Neural crest cell (in vitro differentiated cells): ENCODE measurements around the gene HOXB4. TPM values are rescaled to one million over a fixed set of nuclear protein-coding genes. Genes with fewer than 3 reads are reported as not detected.
A peak's percentile ranks its signal among the peaks of the same experiment; 100 is the strongest.

Experiments
- DNase-seq: peaks from one replicate; pipeline ENCODE4 v3.0.0; 2021; ENCODE audit warnings: low read depth, mixed read lengths, low spot score
- H3K27ac Mint-ChIP-seq: one replicate; pipeline ENCODE4 v1.8.0; 2021; ENCODE audit warnings: mild to moderate bottlenecking, mixed read lengths; ENCODE audit not compliant: unreplicated experiment
- H3K27me3 Mint-ChIP-seq: 2 replicates; pipeline ENCODE4 v1.8.0; 2021; ENCODE audit warnings: low read depth, mild to moderate bottlenecking, mixed read lengths
- H3K36me3 Mint-ChIP-seq: 2 replicates; pipeline ENCODE4 v1.8.0; 2021; ENCODE audit warnings: low read depth, mild to moderate bottlenecking, mixed read lengths
- H3K4me1 Mint-ChIP-seq: 2 replicates; pipeline ENCODE4 v1.8.0; 2021; ENCODE audit warnings: mixed read lengths
- H3K4me3 Mint-ChIP-seq: one replicate; pipeline ENCODE4 v1.8.0; 2021; ENCODE audit warnings: mild to moderate bottlenecking, mixed read lengths
- H3K9me3 Mint-ChIP-seq: 2 replicates; pipeline ENCODE4 v1.8.0; 2021; ENCODE audit warnings: mixed read lengths
- total RNA-seq: library from RNA; stranded (reverse); gene quantifications from 2 replicates; pipeline ENCODE4 v1.2.1, GENCODE V29; 2021
- TF ChIP-seq, protein P1 (sequence below): fragments of 200-600 bp; sonication (generic); conservative IDR thresholded peaks from 2 replicates; pipeline ENCODE4 v1.5.0; 2021; ENCODE audit warnings: antibody characterized with exemption, mild to moderate bottlenecking

The HOXB4 gene
- total RNA-seq, 1 donor from 2014 or later: 5.0 TPM

DNA sequence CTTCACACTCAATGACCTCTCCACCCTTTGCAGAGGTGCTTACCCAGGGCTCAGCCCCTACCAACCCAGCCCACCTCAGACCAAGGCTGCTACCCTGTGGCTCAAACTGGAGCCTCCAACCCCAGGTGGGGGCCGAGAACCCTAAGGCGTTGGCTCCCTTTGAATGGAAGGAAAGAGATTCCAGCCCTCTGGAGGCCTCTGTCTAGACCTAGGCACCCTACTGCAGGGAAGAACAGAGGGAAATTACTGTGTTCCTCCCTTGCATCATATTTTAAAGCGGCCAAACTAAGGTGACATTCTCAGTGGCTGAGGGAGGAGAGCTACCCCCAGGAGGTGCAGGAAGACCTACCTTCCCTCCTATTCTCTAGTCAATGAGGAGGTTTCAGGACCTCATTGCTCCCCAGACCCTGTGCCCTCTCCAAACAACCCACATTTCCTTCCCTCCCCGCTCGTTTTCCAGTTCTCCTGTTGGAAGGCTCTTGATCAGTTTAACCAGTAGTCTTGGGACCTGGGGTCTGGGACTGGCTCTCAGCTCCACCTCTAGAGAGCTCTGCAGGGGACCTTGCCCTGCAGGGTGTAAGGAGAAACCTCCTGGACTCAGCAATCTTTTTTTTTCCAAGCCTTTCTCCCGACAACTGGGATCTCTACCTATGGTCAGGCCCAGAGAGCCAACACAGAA, 42.5 kb upstream of the HOXB4 start:
- H3K9me3 Mint-ChIP-seq: no peaks in the 10 kb centered on the region
- H3K36me3 Mint-ChIP-seq: peaks cover 10% of the 10 kb centered on the region
- H3K4me1 Mint-ChIP-seq: peaks cover 9% of the 10 kb centered on the region
- H3K27ac Mint-ChIP-seq: no peak overlapping the region
- DNase-seq: no peak
- peak overlapping the region; percentile 86 for H3K4me3 Mint-ChIP-seq
- TF ChIP-seq, protein P1, sequence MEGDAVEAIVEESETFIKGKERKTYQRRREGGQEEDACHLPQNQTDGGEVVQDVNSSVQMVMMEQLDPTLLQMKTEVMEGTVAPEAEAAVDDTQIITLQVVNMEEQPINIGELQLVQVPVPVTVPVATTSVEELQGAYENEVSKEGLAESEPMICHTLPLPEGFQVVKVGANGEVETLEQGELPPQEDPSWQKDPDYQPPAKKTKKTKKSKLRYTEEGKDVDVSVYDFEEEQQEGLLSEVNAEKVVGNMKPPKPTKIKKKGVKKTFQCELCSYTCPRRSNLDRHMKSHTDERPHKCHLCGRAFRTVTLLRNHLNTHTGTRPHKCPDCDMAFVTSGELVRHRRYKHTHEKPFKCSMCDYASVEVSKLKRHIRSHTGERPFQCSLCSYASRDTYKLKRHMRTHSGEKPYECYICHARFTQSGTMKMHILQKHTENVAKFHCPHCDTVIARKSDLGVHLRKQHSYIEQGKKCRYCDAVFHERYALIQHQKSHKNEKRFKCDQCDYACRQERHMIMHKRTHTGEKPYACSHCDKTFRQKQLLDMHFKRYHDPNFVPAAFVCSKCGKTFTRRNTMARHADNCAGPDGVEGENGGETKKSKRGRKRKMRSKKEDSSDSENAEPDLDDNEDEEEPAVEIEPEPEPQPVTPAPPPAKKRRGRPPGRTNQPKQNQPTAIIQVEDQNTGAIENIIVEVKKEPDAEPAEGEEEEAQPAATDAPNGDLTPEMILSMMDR: no peak
- peaks cover 100% of the 10 kb centered on the region for H3K27me3 Mint-ChIP-seq

DNA sequence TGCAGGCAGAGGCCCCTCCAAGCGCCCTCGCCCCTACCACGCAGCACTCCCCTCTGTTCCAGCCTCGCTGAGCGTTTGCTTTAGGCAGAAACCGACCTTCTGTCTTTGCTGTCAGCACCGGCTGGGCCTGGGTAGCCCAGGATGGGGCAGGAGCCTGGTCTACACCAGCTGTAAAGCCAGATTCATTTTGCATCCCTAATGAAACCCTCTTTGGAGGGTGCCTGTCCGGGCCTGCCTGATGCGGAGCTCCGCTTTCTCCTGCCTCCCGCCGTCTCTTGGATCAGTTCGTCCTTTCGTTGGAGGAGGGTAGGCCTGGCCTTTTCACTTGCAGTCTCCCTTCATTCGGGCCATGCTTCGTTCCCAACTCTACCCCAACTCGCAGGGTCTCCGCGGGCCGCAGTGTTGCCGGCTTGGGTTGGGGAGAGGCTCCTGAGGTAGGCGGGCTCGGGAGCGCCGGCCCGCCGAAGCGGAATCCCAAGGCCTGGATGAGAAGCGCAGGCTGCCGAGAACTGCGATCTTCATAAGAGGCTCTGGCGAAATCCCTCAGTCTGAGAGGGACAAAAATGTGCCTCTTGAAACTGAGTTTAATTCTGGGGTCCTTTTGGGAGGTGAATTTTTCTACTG, 41.8 kb upstream of the HOXB4 start:
- Mint-ChIP-seq H3K4me3 (peak overlapping the region; percentile 86), H3K4me1 (peaks cover 9% of the 10 kb centered on the region), H3K27me3 (peaks cover 100% of the 10 kb centered on the region), H3K27ac (no peak overlapping the region), H3K9me3 (no peaks in the 10 kb centered on the region), H3K36me3 (peaks cover 10% of the 10 kb centered on the region)
- no peak for DNase-seq
- TF ChIP-seq, protein P1: no peak

DNA sequence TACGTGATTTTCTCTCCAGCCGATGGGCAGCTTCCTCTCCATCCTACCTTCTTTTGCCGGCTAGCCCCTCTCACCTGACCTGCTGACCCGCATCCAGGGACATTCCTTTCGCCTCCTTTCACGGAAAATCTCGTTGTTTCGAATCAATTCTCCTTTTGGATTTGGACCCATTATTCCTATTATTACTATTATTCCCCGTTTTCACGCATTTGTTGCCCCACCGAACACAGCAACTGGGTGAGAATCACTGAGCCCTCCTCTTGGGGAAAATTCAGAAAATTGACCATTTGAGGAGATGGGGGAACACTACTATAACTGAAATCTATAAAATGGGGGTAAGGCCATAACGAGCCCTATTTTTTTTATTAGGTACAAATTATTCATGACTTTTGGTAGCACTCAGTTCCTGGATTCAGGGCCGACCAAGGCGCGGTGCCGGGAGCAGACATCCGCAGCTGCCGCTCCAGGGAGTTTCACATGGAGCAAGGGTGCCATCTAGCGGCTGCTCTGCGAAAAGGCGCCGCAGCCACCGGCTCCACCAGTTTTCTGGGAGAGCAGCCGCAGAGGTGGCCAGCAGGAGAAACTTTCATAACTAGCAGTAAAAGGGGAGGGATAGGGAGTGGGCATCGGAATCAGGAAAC, 40.2 kb upstream of the HOXB4 start:
- peak overlapping the region; percentile 97 for H3K27ac Mint-ChIP-seq
- peak overlapping the region; percentile 88 for H3K4me3 Mint-ChIP-seq
- peak; percentile 96 for DNase-seq
- TF ChIP-seq, protein P1: peak; percentile 100
- no peaks in the 10 kb centered on the region for H3K9me3 Mint-ChIP-seq
- peaks cover 100% of the 10 kb centered on the region for H3K27me3 Mint-ChIP-seq
- peaks cover 9% of the 10 kb centered on the region for H3K4me1 Mint-ChIP-seq
- H3K36me3 Mint-ChIP-seq: peaks cover 12% of the 10 kb centered on the region

DNA sequence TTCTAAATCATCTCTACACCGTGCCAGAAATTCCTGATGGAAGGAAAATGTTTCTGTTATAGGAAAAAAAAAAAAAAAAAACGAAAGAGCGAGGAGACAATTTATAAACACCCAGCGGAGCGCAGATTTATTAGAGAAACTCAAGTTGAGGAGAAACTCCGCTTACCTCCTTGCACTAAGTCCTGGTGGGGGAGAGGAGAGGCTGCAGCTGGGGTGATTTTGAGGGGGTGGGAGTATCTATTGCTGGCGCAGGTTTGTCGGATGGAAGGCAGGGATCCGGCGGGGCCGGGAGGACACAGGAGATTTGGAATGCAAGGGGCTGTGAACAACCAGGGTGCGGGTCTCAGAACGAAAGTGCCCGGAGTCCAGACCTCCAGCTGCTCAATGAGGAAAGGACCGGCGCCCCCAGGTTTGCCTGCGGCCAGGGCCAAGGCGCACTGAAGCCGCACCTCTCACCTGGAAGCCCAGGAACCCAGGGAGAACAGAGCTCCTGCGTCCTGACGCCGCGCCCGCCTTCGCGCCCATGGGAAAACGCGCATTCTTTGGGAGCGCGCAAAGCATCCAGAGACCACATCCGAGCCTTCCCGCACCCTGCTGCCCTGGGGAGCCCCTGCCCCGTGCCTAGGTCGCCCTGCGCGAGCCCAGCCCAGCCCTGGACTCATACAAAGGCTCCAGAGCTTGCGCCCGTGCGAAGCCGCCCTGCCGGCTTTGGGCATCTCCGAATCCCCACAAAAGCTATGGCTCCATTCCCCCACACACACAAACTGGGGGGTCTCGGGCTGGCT, 39.5 kb upstream of the HOXB4 start:
- Mint-ChIP-seq H3K36me3 (peaks cover 15% of the 10 kb centered on the region), H3K27ac (no peak overlapping the region)
- TF ChIP-seq, protein P1: no peak

DNA sequence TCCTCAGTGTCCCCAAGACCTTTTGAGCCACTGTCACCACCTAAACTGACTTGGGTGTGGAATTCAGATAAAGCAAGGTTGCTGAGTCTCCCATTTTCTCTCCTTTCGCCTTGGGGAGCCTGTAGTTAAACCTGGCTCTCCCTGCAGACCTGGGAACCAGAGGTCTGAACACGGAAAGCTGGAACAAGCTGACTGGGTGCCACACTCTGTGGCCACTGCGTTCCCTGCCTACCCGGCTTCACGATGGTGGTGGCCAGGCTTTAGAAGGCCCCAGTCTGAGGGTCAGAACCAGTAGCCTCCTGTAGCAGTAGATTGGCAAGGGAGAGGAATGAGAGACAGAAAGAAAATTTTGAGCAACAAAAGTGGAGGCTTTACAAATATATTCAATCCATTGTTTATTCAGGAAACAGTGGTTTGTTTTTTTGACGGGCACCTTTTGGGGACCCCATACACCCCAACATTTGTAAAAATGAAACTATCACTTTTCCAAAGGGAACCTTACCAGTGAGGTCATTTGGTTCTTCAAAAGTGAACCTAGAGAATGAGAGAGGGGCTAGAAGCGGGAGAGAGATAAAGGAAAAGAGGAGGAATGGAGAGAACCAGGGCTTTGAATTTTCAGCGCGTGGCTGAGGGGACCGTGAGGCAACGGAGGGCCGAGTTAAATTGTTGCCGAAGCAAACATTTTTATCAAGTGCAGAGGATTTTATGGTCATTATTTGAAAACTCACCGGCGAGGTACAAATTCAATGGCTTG, 38.7 kb upstream of the HOXB4 start:
- Mint-ChIP-seq H3K9me3 (no peaks in the 10 kb centered on the region), H3K4me1 (peaks cover 19% of the 10 kb centered on the region), H3K27me3 (peaks cover 100% of the 10 kb centered on the region), H3K36me3 (peaks cover 16% of the 10 kb centered on the region), H3K4me3 (peak overlapping the region; percentile 88), H3K27ac (no peak overlapping the region)
- no peak for DNase-seq
- TF ChIP-seq, protein P1: no peak

More for the DNA sequence above, 39.5 kb upstream of the HOXB4 start:
- Mint-ChIP-seq H3K4me3 (peak overlapping the region; percentile 88), H3K27me3 (peaks cover 100% of the 10 kb centered on the region), H3K9me3 (no peaks in the 10 kb centered on the region), H3K4me1 (peaks cover 14% of the 10 kb centered on the region)
- no peak for DNase-seq
